Cerebellar nuclear complex (tissue), 1 donor: ENCODE data around the gene EEA1.
"Not testable (repeated sequence)": the region's sequence is repeated elsewhere in the genome, so short reads cannot be mapped to it uniquely, and the experiment has no call there.

Source experiments
- DNase-seq, 2 experiments: peaks; one replicate each; lab custom pipeline; 2025; lab: John Stamatoyannopoulos, UW

The EEA1 gene

GRCh38 chr12:92803903-92804302 is 125.2 kb downstream of the EEA1 start:
- DNase-seq, result no peak

GRCh38 chr12:92802906-92803305 is 126.2 kb downstream of the EEA1 start:
- DNase-seq, result no peak

GRCh38 chr12:92796650-92797049 is 132.4 kb downstream of the EEA1 start:
- DNase-seq, result no peak

GRCh38 chr12:92794814-92795213 is 134.3 kb downstream of the EEA1 start:
- DNase-seq, result no peak

- not testable (repeated sequence) for DNase-seq
These were observed 134.7 kb downstream of the EEA1 start for GRCh38 chr12:92794356-92794755.

- DNase-seq, result no peak
These were observed 143.1 kb downstream of the EEA1 start for GRCh38 chr12:92786045-92786444.

- no peak for DNase-seq
These were observed 143.5 kb downstream of the EEA1 start for GRCh38 chr12:92785563-92785950.

- peak in 1 of 2 experiments; percentile 28 for DNase-seq
These were observed 144.1 kb downstream of the EEA1 start for GRCh38 chr12:92784797-92785562.

- no peak for DNase-seq
These were observed 144.7 kb downstream of the EEA1 start for GRCh38 chr12:92784356-92784755.

GRCh38 chr12:92779902-92780301 is 149.2 kb downstream of the EEA1 start:
- no peak for DNase-seq

GRCh38 chr12:92778525-92778924 is 150.6 kb downstream of the EEA1 start:
- DNase-seq, result no peak

GRCh38 chr12:92775416-92775815 is 153.7 kb downstream of the EEA1 start:
- DNase-seq, result no peak

GRCh38 chr12:92771001-92771400 is 158.1 kb downstream of the EEA1 start:
- DNase-seq, result no peak

- no peak for DNase-seq
These were observed 159.8 kb downstream of the EEA1 start for GRCh38 chr12:92769124-92769901.

GRCh38 chr12:92765871-92766270 is 163.2 kb downstream of the EEA1 start:
- no peak for DNase-seq

- DNase-seq, result no peak
These were observed 164.3 kb downstream of the EEA1 start for GRCh38 chr12:92764831-92765230.

GRCh38 chr12:92762773-92763172 is 166.3 kb downstream of the EEA1 start:
- no peak for DNase-seq

GRCh38 chr12:92759634-92760268 is 169.3 kb downstream of the EEA1 start:
- no peak for DNase-seq

GRCh38 chr12:92757597-92758121 is 171.4 kb downstream of the EEA1 start:
- DNase-seq, result peak in 1 of 2 experiments; percentile 20

- no peak for DNase-seq
These were observed 172.0 kb downstream of the EEA1 start for GRCh38 chr12:92756898-92757596.

- DNase-seq, result no peak
These were observed 174.9 kb downstream of the EEA1 start for GRCh38 chr12:92753976-92754885.
